Activated naive CD8-positive, alpha-beta T cell treated with anti-CD3 and anti-CD28 coated beads, Interleukin-2, amount 50 U/mL, for 16 hours (primary cell): ENCODE results near the gene CDYL.

ENCODE experiments used
- DNase-seq: peaks from one replicate; pipeline ENCODE4 v3.0.0-alpha.2; 2020; ENCODE audit warnings: low read depth, low spot score

The CDYL gene

DNA sequence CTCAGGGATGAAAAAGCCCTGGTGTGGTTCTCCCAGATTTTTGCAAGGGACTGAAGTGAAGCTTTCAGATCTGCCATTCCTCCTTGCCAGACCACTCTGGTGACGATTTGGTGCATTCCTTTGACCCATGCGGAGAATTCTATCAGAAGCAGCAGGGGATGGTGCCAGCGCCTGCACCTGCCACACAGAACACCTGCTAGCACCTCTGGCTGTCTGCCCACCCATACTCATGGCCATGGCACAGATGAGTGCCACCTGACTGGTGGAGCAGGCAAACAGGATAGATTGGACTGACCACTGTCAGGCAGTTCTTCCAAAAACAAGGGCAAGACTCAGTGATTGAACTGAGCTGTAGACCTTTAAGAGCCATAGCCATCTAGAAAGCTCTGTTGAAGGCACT is 107.1 kb downstream of the CDYL start:
- DNase-seq = no peak

- no peak for DNase-seq
Observed at GRCh38 chr6:4884646-4885340, 108.6 kb downstream of the CDYL start.

DNA sequence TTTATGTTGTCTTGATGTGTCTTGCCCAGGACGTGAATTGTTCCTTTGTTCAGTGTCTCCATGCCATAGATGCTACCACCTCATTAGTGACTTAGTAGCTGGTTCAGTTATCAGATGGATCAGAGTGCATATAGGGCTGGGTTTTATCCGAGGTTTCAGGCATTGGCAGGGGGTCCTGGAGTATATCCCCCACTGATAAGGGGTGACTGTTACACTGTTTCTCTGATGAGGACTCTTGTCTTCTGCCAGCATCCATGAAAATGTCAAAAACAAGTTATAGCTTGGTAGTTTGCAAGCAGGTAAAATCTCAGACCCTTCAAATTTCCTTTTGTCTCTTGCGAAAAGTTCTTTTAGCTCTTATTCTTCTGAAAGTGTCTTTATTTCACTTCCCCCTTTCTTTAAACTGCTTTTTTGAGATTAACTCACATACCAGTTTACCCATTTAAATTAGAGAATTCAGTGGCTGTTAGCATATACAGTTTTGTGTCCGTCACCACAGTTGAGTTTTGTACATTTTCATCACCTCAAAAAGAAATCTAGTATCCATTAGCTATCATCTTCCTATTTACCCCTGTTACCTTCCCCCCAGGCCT is 109.2 kb downstream of the CDYL start:
- no peak for DNase-seq

DNA sequence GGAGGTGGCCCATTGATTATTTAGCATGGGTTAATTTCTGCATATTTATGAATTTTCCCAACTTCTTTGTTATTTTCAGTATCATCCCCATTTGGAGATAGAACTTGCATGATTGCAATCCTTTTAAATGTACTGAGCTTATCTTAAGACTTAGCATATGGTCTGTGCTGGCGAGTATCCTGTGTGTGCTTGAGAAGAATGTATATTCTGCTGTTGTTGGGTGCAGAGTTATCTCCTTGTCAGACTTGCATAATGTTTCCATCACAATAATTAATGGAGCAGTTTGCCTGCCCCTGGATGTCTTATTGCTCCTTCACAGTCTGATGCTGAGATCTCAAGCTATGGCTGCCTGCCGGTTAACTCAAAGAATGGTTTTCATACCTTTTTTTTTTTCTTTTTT is 112.6 kb downstream of the CDYL start:
- DNase-seq = no peak

DNA sequence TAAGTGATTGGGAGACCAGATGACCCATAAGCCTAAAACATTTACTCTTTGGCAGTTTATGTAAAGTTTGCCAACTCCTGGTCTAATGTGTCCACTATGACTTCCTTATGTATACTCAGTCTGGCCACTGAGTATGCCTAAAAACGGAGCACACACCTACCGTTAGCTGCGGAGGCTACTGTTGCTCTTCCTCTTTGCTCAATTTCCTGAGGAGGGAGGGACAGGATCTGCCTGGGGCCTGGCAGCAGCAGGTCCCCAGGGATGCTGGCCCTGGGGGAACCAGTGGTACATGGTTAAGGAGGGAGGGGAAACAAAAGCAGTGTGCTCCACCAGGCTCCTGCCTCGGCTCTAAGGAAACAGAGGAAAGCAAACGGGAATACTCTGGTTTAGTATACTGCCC is 113.5 kb downstream of the CDYL start:
- DNase-seq = no peak

DNA sequence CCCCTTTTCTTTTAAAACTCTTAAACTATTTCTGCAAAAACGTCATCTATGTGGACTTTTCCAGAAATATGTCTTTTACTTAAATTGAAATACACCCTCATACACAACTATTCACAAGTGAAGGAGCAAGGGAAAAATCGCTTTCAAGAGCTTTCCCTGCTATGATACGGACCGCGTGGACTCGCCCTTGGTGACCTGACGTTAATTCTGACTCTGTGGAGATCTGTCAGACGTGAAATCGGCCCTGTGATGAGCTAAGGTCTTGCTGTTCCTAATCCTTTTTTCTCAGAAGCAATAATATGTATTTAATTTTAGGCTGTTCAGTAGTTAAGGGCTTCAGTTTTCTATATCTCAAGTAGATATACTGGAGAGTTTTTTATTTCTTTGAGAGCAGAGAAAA is 114.0 kb downstream of the CDYL start:
- no peak for DNase-seq

DNA sequence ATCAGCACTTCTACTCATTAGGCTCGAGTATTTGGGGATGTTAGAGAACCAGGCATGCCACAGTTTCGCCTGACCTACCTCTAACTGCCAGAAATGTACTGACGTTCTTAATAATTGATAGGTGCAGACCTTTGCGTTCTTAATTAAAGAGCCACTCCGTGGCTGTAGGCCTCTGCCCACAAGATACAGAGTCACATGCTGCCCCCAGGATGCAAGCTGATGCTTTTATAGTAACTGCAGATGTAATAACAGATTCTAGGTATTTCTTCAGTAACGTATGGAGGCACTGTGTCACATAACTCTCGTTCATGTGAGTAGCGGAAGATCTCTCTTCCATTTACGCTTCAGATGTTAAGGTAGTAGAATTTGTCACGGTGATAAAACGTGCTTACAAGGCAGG is 114.4 kb downstream of the CDYL start:
- no peak for DNase-seq

GRCh38 chr6:4891141-4891540 is 114.9 kb downstream of the CDYL start:
- no peak for DNase-seq

DNA sequence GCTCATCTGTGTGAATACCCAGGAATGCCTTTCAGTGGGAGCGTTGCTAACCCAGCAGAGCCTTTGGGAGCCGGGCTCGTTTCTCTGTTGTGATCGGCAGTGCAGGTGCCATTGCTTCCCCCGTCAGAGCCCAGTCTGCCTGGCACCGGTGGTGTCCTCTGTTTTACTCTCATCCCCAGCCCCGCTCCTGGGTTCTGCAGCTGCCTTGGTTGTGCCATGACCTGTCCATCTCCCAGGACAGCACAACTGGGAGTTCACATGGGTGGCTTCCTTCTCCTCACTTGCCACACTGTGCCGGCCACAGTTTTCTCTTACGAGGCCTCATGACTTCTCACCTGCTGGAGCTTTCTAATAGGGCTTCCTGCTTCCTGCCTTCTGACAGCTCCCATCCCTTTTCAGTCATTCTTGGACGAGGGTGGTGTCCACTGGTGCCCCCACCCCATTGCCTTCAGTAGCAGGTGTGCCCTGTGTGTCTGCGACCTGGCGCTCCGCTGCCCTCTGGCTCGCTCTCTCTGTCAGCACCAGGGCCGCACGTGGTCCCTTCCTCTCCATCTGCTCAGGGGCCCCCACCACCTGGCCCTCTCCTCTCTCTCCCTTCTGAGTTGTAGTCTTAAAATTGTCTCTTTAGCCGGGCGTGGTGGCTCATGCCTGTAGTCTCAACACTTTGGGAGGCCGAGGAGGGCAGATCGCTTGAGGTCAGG is 116.7 kb downstream of the CDYL start:
- no peak for DNase-seq

DNA sequence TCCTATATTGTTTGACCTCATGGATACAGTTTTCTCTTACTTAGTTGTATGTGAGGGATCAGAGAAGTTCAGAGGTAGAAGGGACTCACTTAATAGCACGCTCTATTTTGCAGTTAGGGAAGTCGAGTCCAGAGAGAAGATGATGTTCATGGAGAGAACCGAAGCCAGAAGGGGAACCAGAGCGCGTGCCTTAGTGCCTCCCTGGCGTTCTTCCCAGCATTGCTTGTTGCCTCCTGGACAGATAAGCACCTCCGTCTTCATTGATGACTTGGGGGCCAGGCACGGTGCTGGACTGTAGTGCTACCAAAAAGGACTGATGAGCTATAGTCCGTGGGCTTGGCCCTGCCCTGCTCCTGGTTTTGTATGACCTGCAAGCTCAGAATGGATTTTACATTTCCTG is 117.8 kb downstream of the CDYL start:
- no peak for DNase-seq

- DNase-seq = no peak
Observed at GRCh38 chr6:4895971-4896370, 119.8 kb downstream of the CDYL start.

GRCh38 chr6:4896401-4896800 is 120.2 kb downstream of the CDYL start:
- DNase-seq = no peak

- DNase-seq = no peak
Observed at GRCh38 chr6:4899249-4900034, 123.2 kb downstream of the CDYL start.

GRCh38 chr6:4901386-4902061 is 125.3 kb downstream of the CDYL start:
- no peak for DNase-seq

- no peak for DNase-seq
Observed at GRCh38 chr6:4902363-4902762, 126.2 kb downstream of the CDYL start.

GRCh38 chr6:4903121-4903520 is 126.9 kb downstream of the CDYL start:
- no peak for DNase-seq

GRCh38 chr6:4903751-4904370 is 127.7 kb downstream of the CDYL start:
- DNase-seq = no peak

DNA sequence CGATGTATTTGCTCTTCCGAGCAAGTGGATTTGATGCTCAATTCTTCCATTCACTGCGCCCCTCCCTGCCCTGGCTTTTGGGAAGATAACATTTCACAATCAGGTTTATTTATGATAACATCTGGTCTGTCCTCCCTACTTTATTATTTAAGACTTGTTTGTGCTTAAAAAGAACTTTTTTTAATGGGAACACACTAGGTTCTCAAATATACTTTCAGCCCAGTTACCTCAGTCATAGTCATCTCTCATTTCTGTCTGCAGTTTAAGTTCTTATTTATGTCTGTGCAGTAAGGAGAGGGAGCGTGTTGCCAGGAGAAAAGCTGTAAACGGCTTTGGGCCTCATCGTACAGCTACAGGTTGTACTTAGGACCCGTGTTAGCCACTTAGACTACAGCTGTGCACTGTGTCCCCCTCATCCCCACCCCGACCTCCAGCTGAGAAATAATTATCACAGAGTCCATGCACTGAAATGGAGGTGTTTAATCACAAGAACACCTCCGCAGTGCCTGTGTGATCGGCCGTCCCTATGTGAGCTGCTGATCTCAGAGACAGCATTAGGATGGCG is 128.3 kb downstream of the CDYL start:
- no peak for DNase-seq

- no peak for DNase-seq
Observed at GRCh38 chr6:4905826-4906225, 129.6 kb downstream of the CDYL start.

DNA sequence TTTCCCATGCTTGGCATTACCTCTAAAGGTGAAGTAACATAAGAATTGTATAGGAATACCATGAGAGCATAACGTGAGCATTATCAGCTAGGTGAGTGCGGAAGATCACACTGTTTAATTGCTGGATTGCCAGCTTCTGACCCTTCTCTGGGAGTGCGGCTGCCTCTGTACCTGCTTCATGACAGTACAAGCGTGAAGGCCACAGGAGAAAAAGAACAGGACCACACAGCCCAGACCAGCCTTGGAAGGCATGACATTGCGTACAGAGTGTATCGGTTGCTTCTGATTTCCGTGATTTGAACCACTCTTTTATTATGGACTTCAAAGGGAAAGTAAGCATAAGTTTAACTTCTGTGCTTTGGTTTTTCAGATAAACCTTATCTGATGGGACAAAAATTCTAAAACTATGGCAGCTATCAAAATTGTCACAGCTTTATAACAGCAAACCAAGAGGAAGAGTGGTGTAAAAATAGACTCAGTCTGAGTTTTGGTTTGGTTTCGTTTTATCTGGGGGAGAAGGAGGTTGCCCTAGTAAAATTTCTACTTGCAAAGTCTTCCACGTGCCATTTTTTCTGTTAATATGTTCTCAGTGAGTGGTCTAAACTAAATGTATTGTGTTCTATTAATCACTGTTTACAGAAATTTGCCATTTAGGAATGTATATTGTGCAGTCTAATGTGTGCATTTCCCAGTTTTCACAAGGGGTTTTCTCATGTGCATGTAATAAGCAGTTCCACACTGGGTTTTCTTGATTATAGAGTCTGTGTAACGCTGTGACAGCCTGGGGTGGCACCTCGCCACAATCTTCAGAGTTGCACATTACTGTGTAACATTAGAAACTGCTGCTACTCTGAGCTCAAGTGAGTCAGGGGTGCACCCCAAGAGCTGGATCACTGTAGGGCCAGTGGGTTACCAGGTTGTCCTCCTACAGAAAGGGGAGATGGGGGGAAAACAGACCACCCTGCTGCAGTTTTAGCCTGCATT is 130.4 kb downstream of the CDYL start:
- no peak for DNase-seq
